Gastroesophageal sphincter (tissue), 3 donors: ENCODE data around the gene PNLIPRP1.

ENCODE experiments used
- CTCF ChIP-seq, 4 experiments: fragments of 200-600 bp in 2 of 4; fragments of 450-650 bp in 2 of 4; sonication (generic) in 1 of 4; IDR thresholded peaks; one replicate each; pipeline ENCODE4 v1.5.1; 2017 to 2019; ENCODE audit warnings: antibody characterized with exemption in 4 of 4, mild to moderate bottlenecking in 2 of 4, moderate library complexity in 2 of 4
- EP300 ChIP-seq: sonication (generic); formaldehyde crosslinking; IDR thresholded peaks from one replicate; pipeline ENCODE4 v1.6.1; 2017; ENCODE audit warnings: antibody characterized with exemption, mild to moderate bottlenecking
- POLR2A ChIP-seq, 2 donors: fragments of 450-650 bp; IDR thresholded peaks; one replicate each; pipeline ENCODE4 v1.6.1; 2017; ENCODE audit warnings: antibody characterized with exemption in 2 of 2, mild to moderate bottlenecking in 2 of 2, moderate library complexity in 1 of 2
- POLR2AphosphoS5 ChIP-seq: sonication (generic); formaldehyde crosslinking; IDR thresholded peaks from one replicate; pipeline ENCODE4 v1.6.1; 2017; ENCODE audit warnings: antibody characterized with exemption

GRCh38 chr10:116637830-116638229, 47.1 kb downstream of the PNLIPRP1 start:
- TF ChIP-seq CTCF (IDR thresholded peaks at IDR 0.05): no peak
- no peak for TF ChIP-seq POLR2AphosphoS5
- TF ChIP-seq EP300: no peak
- TF ChIP-seq POLR2A (IDR thresholded peaks at IDR 0.05): no peak
